ENCODE measurements around the gene SRGAP2B. TPM values are rescaled to one million over a fixed set of nuclear protein-coding genes. Genes with fewer than 3 reads are reported as not detected.
"Not testable (repeated sequence)": the region's sequence is repeated elsewhere in the genome, so short reads cannot be mapped to it uniquely, and the experiment has no call there.

The SRGAP2B gene
- total and polyA plus RNA-seq, 2 of the 8 experiments (the other 6 are each of a cell fraction or from before 2014, with no cell fraction given), result 4.9 to 39.5 TPM

DNA sequence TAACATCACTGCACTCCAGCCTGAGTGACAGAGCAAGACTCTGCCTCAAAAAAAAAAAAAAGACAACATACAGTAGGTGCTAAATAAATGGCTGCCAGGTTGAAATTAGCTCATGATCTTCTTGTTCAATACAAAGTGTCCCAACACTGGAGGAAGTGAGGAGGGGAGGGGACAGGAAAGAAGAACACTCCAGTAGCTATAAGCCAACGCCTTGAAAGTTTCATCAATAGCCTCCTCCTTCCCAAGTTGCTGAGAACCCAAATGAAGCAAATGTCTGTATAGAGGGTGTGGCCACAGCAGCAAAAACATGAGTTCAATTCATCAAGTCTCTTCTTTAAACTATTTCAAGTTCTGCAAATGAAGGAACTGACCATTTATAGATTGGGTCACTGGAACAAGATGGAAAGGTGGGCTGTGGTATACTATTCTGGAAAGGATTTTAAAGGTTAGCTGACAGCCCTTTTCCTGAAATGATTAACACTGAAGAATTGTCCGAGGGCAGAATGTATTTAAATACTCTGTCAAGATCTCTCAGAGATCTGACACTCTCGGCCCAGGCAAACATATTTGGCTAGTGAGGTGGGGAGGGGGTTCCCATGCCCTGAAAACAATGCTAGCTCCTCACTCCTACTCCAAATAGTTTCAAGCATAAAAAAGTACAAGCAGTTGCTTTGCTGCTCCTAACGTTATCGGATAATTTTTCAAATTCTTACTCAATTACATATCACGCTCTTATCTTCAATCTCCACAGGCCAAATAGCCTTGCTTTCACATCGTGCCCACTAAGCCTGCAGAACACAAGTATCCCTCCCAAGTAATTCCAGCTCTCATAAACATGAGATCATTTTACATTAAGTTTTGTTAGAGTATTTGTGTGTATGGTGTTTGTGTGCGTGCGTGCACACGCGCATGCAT is 17.0 kb downstream of the SRGAP2B start:
- H3K9me3 ChIP-seq (ENCODE audit: insufficient read depth in 2 of 2, low read depth in 1 of 2, low read length in 1 of 2); H2AK5ac ChIP-seq (ENCODE audit: low read depth, low read length); H2AFZ ChIP-seq (ENCODE audit: low read length); H4K20me1 ChIP-seq (replicated peaks in 1 of 2; ENCODE audit: control insufficient read depth in 1 of 2, insufficient read depth in 2 of 2, low read length in 2 of 2); H3K23ac ChIP-seq (ENCODE audit: insufficient read length); H2BK120ac ChIP-seq (replicated peaks; ENCODE audit: low read depth, low read length); H3K4me3 ChIP-seq (ENCODE audit: extremely low read depth in 1 of 4, insufficient read depth in 2 of 4, low read depth in 3 of 4, low read length in 4 of 4); H4K8ac ChIP-seq (ENCODE audit: extremely low read depth, insufficient read depth, low read length); H3K56ac ChIP-seq (replicated peaks; ENCODE audit: insufficient read length, low read depth, low read length); H3K36me3 ChIP-seq (ENCODE audit: control insufficient read depth in 2 of 4, insufficient read depth in 4 of 4, low read length in 3 of 4); H3K4me2 ChIP-seq (ENCODE audit: insufficient read depth in 1 of 2, low read depth in 2 of 2, low read length in 2 of 2); H2BK15ac ChIP-seq (ENCODE audit: low read length); H3K27me3 ChIP-seq (replicated peaks in 1 of 4; ENCODE audit: control insufficient read depth in 3 of 4, extremely low read depth in 1 of 4, insufficient read depth in 3 of 4, low read length in 3 of 4); FAIRE-seq; H3K79me1 ChIP-seq (ENCODE audit: low read depth, low read length); H3K9ac ChIP-seq (replicated peaks in 1 of 4; ENCODE audit: extremely low read depth in 1 of 4, low read depth in 3 of 4, low read length in 3 of 4); H4K91ac ChIP-seq (replicated peaks; ENCODE audit: insufficient read length, low read length); H3K4ac ChIP-seq (replicated peaks; ENCODE audit: insufficient read length, low read depth, low read length); H3K23me2 ChIP-seq (ENCODE audit: low read depth, low read length); H4K5ac ChIP-seq (ENCODE audit: insufficient read length, low read depth, low read length); H3K4me1 ChIP-seq (replicated peaks in 1 of 4; ENCODE audit: control insufficient read depth in 3 of 4, insufficient read depth in 4 of 4, low read length in 3 of 4); H2BK5ac ChIP-seq (ENCODE audit: low read depth, low read length); DNase-seq (ENCODE audit: low read depth in 1 of 2, low spot score in 2 of 2); H3K18ac ChIP-seq (ENCODE audit: extremely low read depth, low read length); H3K79me2 ChIP-seq (ENCODE audit: control insufficient read depth in 1 of 2, insufficient read depth in 2 of 2, low read length in 2 of 2); H2BK12ac ChIP-seq (ENCODE audit: low read depth, low read length); H2BK20ac ChIP-seq (ENCODE audit: low read length); H3K14ac ChIP-seq (ENCODE audit: insufficient read length); H3K27ac ChIP-seq (ENCODE audit: low read depth, low read length); POLR2A ChIA-PET (ENCODE audit: partially characterized antibody); CTCF ChIA-PET (ENCODE audit: partially characterized antibody): not testable (repeated sequence)
- WGBS, 2 experiments (ENCODE audit: extremely low coverage in 1 of 2, insufficient coverage in 1 of 2, insufficient read length in 1 of 2, insufficient replicate concordance in 2 of 2, low coverage in 1 of 2, low lambda C conversion rate in 2 of 2, missing lambda C conversion rate in 1 of 2), result no CpG with 5 or more reads among the region's 11 CpGs

DNA sequence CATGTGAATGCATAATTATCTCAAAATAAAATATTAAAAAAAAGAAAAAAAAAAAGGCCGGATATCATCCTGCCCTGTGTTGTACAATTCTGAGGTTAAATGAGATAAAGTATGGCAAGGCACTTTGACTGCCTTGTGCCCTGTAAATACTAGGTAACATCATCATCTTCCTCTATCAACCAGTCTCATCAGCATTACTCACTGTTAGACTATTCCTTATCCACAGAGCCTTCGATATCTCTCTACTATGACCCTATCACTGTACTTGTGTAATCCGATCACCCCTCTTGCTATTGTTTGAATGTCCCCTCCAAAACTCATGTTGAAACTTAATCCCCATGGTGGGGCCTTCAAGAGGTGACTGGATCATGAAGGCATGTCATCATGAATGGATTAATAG is 18.3 kb downstream of the SRGAP2B start:
- H3K23me2 ChIP-seq (ENCODE audit: low read depth, low read length); H3K18ac ChIP-seq (ENCODE audit: extremely low read depth, low read length); H4K91ac ChIP-seq (replicated peaks; ENCODE audit: insufficient read length, low read length); H2BK20ac ChIP-seq (ENCODE audit: low read length); CTCF ChIA-PET (ENCODE audit: partially characterized antibody); H2AFZ ChIP-seq (ENCODE audit: low read length); H4K5ac ChIP-seq (ENCODE audit: insufficient read length, low read depth, low read length); H2BK120ac ChIP-seq (replicated peaks; ENCODE audit: low read depth, low read length); H2BK15ac ChIP-seq (ENCODE audit: low read length); H3K36me3 ChIP-seq (ENCODE audit: control insufficient read depth in 2 of 4, insufficient read depth in 4 of 4, low read length in 3 of 4); H3K4me2 ChIP-seq (ENCODE audit: insufficient read depth in 1 of 2, low read depth in 2 of 2, low read length in 2 of 2); H3K14ac ChIP-seq (ENCODE audit: insufficient read length); H3K79me1 ChIP-seq (ENCODE audit: low read depth, low read length); H4K20me1 ChIP-seq (replicated peaks in 1 of 2; ENCODE audit: control insufficient read depth in 1 of 2, insufficient read depth in 2 of 2, low read length in 2 of 2); H4K8ac ChIP-seq (ENCODE audit: extremely low read depth, insufficient read depth, low read length); H3K4ac ChIP-seq (replicated peaks; ENCODE audit: insufficient read length, low read depth, low read length); H3K23ac ChIP-seq (ENCODE audit: insufficient read length); H3K27ac ChIP-seq (ENCODE audit: low read depth, low read length); H3K4me3 ChIP-seq (ENCODE audit: extremely low read depth in 1 of 4, insufficient read depth in 2 of 4, low read depth in 3 of 4, low read length in 4 of 4); H3K9ac ChIP-seq (replicated peaks in 1 of 4; ENCODE audit: extremely low read depth in 1 of 4, low read depth in 3 of 4, low read length in 3 of 4); FAIRE-seq; H2AK5ac ChIP-seq (ENCODE audit: low read depth, low read length); DNase-seq (ENCODE audit: low read depth in 1 of 2, low spot score in 2 of 2); H3K79me2 ChIP-seq (ENCODE audit: control insufficient read depth in 1 of 2, insufficient read depth in 2 of 2, low read length in 2 of 2); H3K27me3 ChIP-seq (replicated peaks in 1 of 4; ENCODE audit: control insufficient read depth in 3 of 4, extremely low read depth in 1 of 4, insufficient read depth in 3 of 4, low read length in 3 of 4); H2BK5ac ChIP-seq (ENCODE audit: low read depth, low read length); H3K9me3 ChIP-seq (ENCODE audit: insufficient read depth in 2 of 2, low read depth in 1 of 2, low read length in 1 of 2); H2BK12ac ChIP-seq (ENCODE audit: low read depth, low read length); H3K56ac ChIP-seq (replicated peaks; ENCODE audit: insufficient read length, low read depth, low read length); H3K4me1 ChIP-seq (replicated peaks in 1 of 4; ENCODE audit: control insufficient read depth in 3 of 4, insufficient read depth in 4 of 4, low read length in 3 of 4); POLR2A ChIA-PET (ENCODE audit: partially characterized antibody): not testable (repeated sequence)
- no CpG with 5 or more reads among the region's 3 CpGs for WGBS, 2 experiments (ENCODE audit: extremely low coverage in 1 of 2, insufficient coverage in 1 of 2, insufficient read length in 1 of 2, insufficient replicate concordance in 2 of 2, low coverage in 1 of 2, low lambda C conversion rate in 2 of 2, missing lambda C conversion rate in 1 of 2)
